ENCODE results near the gene HOXD13.

HOXD13 gene

GRCh38 chr2:176068419-176068832 lies 24.1 kb upstream of the HOXD13 start:
- Histone ChIP-seq H3K36me3 (ENCODE audit: control insufficient read depth, insufficient read depth, low read length) (no peaks in the 10 kb centered on the region), H4K8ac (ENCODE audit: low read depth, low read length) (no peak overlapping the region), H2BK5ac (ENCODE audit: low read length) (no peak overlapping the region), H3K27ac (ENCODE audit: low read depth, low read length) (no peak overlapping the region), H3K56ac (ENCODE audit: low read length) (peak overlapping the region; percentile 18), H3K4ac (ENCODE audit: low read depth, low read length) (no peak overlapping the region), H3K79me2 (ENCODE audit: control insufficient read depth, insufficient read depth, low read length) (no peaks in the 10 kb centered on the region), H2BK120ac (ENCODE audit: low read depth, low read length) (no peak overlapping the region), H2AK5ac (ENCODE audit: low read length) (no peak overlapping the region), H3K23ac (ENCODE audit: low read length) (no peak overlapping the region), H3K4me3 (ENCODE audit: low read length) (no peak overlapping the region), H3K4me1 (ENCODE audit: control insufficient read depth, low read depth, low read length) (peaks cover 2% of the 10 kb centered on the region), H3K79me1 (ENCODE audit: low read length) (no peaks in the 10 kb centered on the region), H4K5ac (ENCODE audit: low read length) (no peak overlapping the region), H2BK15ac (replicated peaks; ENCODE audit: low read depth) (no peak overlapping the region), H3K9ac (ENCODE audit: low read length) (no peak overlapping the region), H3K18ac (ENCODE audit: low read length) (no peak overlapping the region), H3K27me3 (ENCODE audit: insufficient read depth, low read length, poor library complexity) (peaks cover 73% of the 10 kb centered on the region), H3K4me2 (ENCODE audit: low read length) (no peak overlapping the region)
- WGBS (ENCODE audit: extremely low coverage, insufficient coverage, low lambda C conversion rate) = no CpG with 5 or more reads among the region's 30 CpGs
- DNase-seq = no peak

GRCh38 chr2:176071330-176072291 lies 20.9 kb upstream of the HOXD13 start:
- DNase-seq = no peak
- no peak overlapping the region for H2BK15ac ChIP-seq (replicated peaks; ENCODE audit: low read depth)
- H3K9ac ChIP-seq (ENCODE audit: low read length) = no peak overlapping the region
- no CpG with 5 or more reads among the region's 58 CpGs for WGBS (ENCODE audit: extremely low coverage, insufficient coverage, low lambda C conversion rate)
- H2BK120ac ChIP-seq (ENCODE audit: low read depth, low read length) = no peak overlapping the region
- no peak overlapping the region for H4K8ac ChIP-seq (ENCODE audit: low read depth, low read length)
- no peak overlapping the region for H2BK5ac ChIP-seq (ENCODE audit: low read length)
- no peak overlapping the region for H3K4me3 ChIP-seq (ENCODE audit: low read length)
- H3K23ac ChIP-seq (ENCODE audit: low read length) = no peak overlapping the region
- no peaks in the 10 kb centered on the region for H3K79me2 ChIP-seq (ENCODE audit: control insufficient read depth, insufficient read depth, low read length)
- no peak overlapping the region for H3K4ac ChIP-seq (ENCODE audit: low read depth, low read length)
- peaks cover 2% of the 10 kb centered on the region for H3K4me1 ChIP-seq (ENCODE audit: control insufficient read depth, low read depth, low read length)
- no peak overlapping the region for H3K4me2 ChIP-seq (ENCODE audit: low read length)
- H3K79me1 ChIP-seq (ENCODE audit: low read length) = no peaks in the 10 kb centered on the region
- no peak overlapping the region for H4K5ac ChIP-seq (ENCODE audit: low read length)
- no peak overlapping the region for H3K56ac ChIP-seq (ENCODE audit: low read length)
- no peak overlapping the region for H3K18ac ChIP-seq (ENCODE audit: low read length)
- H3K27me3 ChIP-seq (ENCODE audit: insufficient read depth, low read length, poor library complexity) = peaks cover 93% of the 10 kb centered on the region
- H3K36me3 ChIP-seq (ENCODE audit: control insufficient read depth, insufficient read depth, low read length) = no peaks in the 10 kb centered on the region
- no peak overlapping the region for H3K27ac ChIP-seq (ENCODE audit: low read depth, low read length)
- no peak overlapping the region for H2AK5ac ChIP-seq (ENCODE audit: low read length)

GRCh38 chr2:176072292-176072669 lies 20.2 kb upstream of the HOXD13 start:
- H3K9ac ChIP-seq (ENCODE audit: low read length) = no peak overlapping the region
- H3K36me3 ChIP-seq (ENCODE audit: control insufficient read depth, insufficient read depth, low read length) = no peaks in the 10 kb centered on the region
- no peak overlapping the region for H2BK5ac ChIP-seq (ENCODE audit: low read length)
- H2BK120ac ChIP-seq (ENCODE audit: low read depth, low read length) = no peak overlapping the region
- H3K27me3 ChIP-seq (ENCODE audit: insufficient read depth, low read length, poor library complexity) = peaks cover 89% of the 10 kb centered on the region
- no peak overlapping the region for H4K8ac ChIP-seq (ENCODE audit: low read depth, low read length)
- H3K27ac ChIP-seq (ENCODE audit: low read depth, low read length) = no peak overlapping the region
- no peak for DNase-seq
- H3K56ac ChIP-seq (ENCODE audit: low read length) = no peak overlapping the region
- no peak overlapping the region for H3K23ac ChIP-seq (ENCODE audit: low read length)
- no peaks in the 10 kb centered on the region for H3K79me1 ChIP-seq (ENCODE audit: low read length)
- H3K4me1 ChIP-seq (ENCODE audit: control insufficient read depth, low read depth, low read length) = peaks cover 2% of the 10 kb centered on the region
- H3K4ac ChIP-seq (ENCODE audit: low read depth, low read length) = no peak overlapping the region
- H3K4me3 ChIP-seq (ENCODE audit: low read length) = no peak overlapping the region
- no peak overlapping the region for H2AK5ac ChIP-seq (ENCODE audit: low read length)
- H4K5ac ChIP-seq (ENCODE audit: low read length) = no peak overlapping the region
- WGBS (ENCODE audit: extremely low coverage, insufficient coverage, low lambda C conversion rate) = no CpG with 5 or more reads among the region's 5 CpGs
- H2BK15ac ChIP-seq (replicated peaks; ENCODE audit: low read depth) = no peak overlapping the region
- no peak overlapping the region for H3K18ac ChIP-seq (ENCODE audit: low read length)
- H3K79me2 ChIP-seq (ENCODE audit: control insufficient read depth, insufficient read depth, low read length) = no peaks in the 10 kb centered on the region
- no peak overlapping the region for H3K4me2 ChIP-seq (ENCODE audit: low read length)

- peaks cover 2% of the 10 kb centered on the region for H3K4me1 ChIP-seq (ENCODE audit: control insufficient read depth, low read depth, low read length)
- no peak overlapping the region for H3K4me2 ChIP-seq (ENCODE audit: low read length)
- no peaks in the 10 kb centered on the region for H3K79me2 ChIP-seq (ENCODE audit: control insufficient read depth, insufficient read depth, low read length)
- H3K9ac ChIP-seq (ENCODE audit: low read length) = no peak overlapping the region
- no peak overlapping the region for H4K8ac ChIP-seq (ENCODE audit: low read depth, low read length)
- H3K4ac ChIP-seq (ENCODE audit: low read depth, low read length) = no peak overlapping the region
- no peak overlapping the region for H3K27ac ChIP-seq (ENCODE audit: low read depth, low read length)
- no peak overlapping the region for H3K23ac ChIP-seq (ENCODE audit: low read length)
- H2AK5ac ChIP-seq (ENCODE audit: low read length) = no peak overlapping the region
- no peak overlapping the region for H3K18ac ChIP-seq (ENCODE audit: low read length)
- H3K4me3 ChIP-seq (ENCODE audit: low read length) = no peak overlapping the region
- no CpG with 5 or more reads among the region's 29 CpGs for WGBS (ENCODE audit: extremely low coverage, insufficient coverage, low lambda C conversion rate)
- no peaks in the 10 kb centered on the region for H3K36me3 ChIP-seq (ENCODE audit: control insufficient read depth, insufficient read depth, low read length)
- no peak overlapping the region for H2BK5ac ChIP-seq (ENCODE audit: low read length)
- no peak overlapping the region for H4K5ac ChIP-seq (ENCODE audit: low read length)
- no peaks in the 10 kb centered on the region for H3K79me1 ChIP-seq (ENCODE audit: low read length)
- H2BK15ac ChIP-seq (replicated peaks; ENCODE audit: low read depth) = no peak overlapping the region
- H3K27me3 ChIP-seq (ENCODE audit: insufficient read depth, low read length, poor library complexity) = peaks cover 80% of the 10 kb centered on the region
- DNase-seq = no peak
- no peak overlapping the region for H2BK120ac ChIP-seq (ENCODE audit: low read depth, low read length)
- H3K56ac ChIP-seq (ENCODE audit: low read length) = no peak overlapping the region
Observed at GRCh38 chr2:176072951-176073904, 19.3 kb upstream of the HOXD13 start.

- Histone ChIP-seq H3K56ac (ENCODE audit: low read length) (no peak overlapping the region), H3K4ac (ENCODE audit: low read depth, low read length) (no peak overlapping the region), H3K4me2 (ENCODE audit: low read length) (no peak overlapping the region), H2BK120ac (ENCODE audit: low read depth, low read length) (no peak overlapping the region), H3K36me3 (ENCODE audit: control insufficient read depth, insufficient read depth, low read length) (no peaks in the 10 kb centered on the region), H3K4me3 (ENCODE audit: low read length) (no peak overlapping the region), H3K79me2 (ENCODE audit: control insufficient read depth, insufficient read depth, low read length) (no peaks in the 10 kb centered on the region), H3K4me1 (ENCODE audit: control insufficient read depth, low read depth, low read length) (peaks cover 2% of the 10 kb centered on the region), H3K27ac (ENCODE audit: low read depth, low read length) (no peak overlapping the region), H2BK15ac (replicated peaks; ENCODE audit: low read depth) (no peak overlapping the region), H3K79me1 (ENCODE audit: low read length) (no peaks in the 10 kb centered on the region), H3K27me3 (ENCODE audit: insufficient read depth, low read length, poor library complexity) (peaks cover 80% of the 10 kb centered on the region), H3K18ac (ENCODE audit: low read length) (no peak overlapping the region), H2AK5ac (ENCODE audit: low read length) (no peak overlapping the region), H4K8ac (ENCODE audit: low read depth, low read length) (no peak overlapping the region), H3K9ac (ENCODE audit: low read length) (no peak overlapping the region), H3K23ac (ENCODE audit: low read length) (no peak overlapping the region), H4K5ac (ENCODE audit: low read length) (no peak overlapping the region), H2BK5ac (ENCODE audit: low read length) (no peak overlapping the region)
- no CpG with 5 or more reads among the region's 7 CpGs for WGBS (ENCODE audit: extremely low coverage, insufficient coverage, low lambda C conversion rate)
- DNase-seq = no peak
Observed at GRCh38 chr2:176074919-176075425, 17.5 kb upstream of the HOXD13 start.
